ENCODE results near the gene MAPK1IP1L. TPM values are rescaled to one million over a fixed set of nuclear protein-coding genes. Genes with fewer than 3 reads are reported as not detected.
"Not testable (repeated sequence)": the region's sequence is repeated elsewhere in the genome, so short reads cannot be mapped to it uniquely, and the experiment has no call there.

The MAPK1IP1L gene
- total RNA-seq (10 to 100 TPM; 29.0 to 39.7 TPM), polyA plus RNA-seq (ENCODE audit: insufficient read length in 2 of 2) (100 to 1,000 TPM in 1 of 2 donors, 10 to 100 TPM in 1; 89.7 to 101 TPM)
- long read RNA-seq, donor 1, partial matches to known transcripts, result 85 of 108 reads
- long read RNA-seq, donor 1, other reads (novel, unspliced or antisense), result 21 of 108 reads
- long read RNA-seq, donor 2, partial matches to known transcripts, result 32 of 71 reads
- long read RNA-seq, donor 2, other reads (novel, unspliced or antisense), result 35 of 71 reads
- long read RNA-seq, donor 3, partial matches to known transcripts, result 82 of 90 reads
- long read RNA-seq, donor 3, other reads (novel, unspliced or antisense), result 7 of 90 reads
- long read RNA-seq, donor 4, partial matches to known transcripts, result 56 of 90 reads
- long read RNA-seq, donor 4, other reads (novel, unspliced or antisense), result 30 of 90 reads

DNA sequence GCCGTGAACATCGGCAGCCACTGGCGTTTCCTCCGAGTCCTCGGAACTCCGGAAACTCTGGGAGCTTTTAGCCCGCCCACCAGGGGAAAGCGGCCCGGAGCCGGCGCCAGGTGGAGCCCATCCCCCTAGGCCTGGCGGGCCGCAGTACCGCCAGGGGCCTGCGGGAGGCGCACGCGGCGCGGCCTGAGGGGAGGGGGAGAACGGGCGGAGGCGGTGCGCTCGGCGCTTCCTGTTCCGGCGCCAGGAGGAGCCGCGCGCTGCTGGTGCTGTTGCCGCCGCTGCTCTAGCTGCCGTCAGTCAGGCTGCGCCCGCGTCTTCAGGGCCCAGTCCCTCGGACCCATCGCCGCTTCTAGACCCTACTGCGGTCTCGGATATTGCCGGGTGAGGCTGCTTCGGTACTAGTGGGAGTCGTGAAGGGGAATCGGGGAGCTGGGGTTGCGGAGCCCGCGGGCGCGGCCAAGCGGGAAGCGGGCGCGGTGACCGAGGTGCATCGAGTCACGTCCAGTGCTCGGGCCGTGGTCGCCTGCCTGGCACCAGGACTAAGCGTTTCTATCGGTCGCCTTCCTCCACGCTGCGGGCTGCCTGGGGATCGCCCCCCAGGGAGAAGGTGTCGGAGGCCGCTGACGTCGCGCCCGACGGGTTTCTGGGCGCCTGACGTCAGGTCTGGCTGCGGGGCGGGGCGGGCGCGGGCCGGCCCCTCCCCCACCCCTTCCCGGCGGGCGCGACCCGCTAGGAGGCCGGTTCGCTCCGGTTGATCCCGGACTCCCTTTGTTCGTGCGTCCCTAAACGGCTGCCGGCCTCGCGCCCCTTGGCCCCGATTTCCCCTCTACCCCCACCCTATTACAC is at the start of gene MAPK1IP1L:
TSS of gene MAPK1IP1L (plus strand) at position 225 of the 846 bp plus-strand sequence. CDS start 10,037 bp downstream, outside the sequence.
- WGBS (ENCODE audit: insufficient coverage), result under 1% methylated on average over 82 of the region's 98 CpGs
- peak within 1 kb of the TSS; percentile 98 for H3K27ac ChIP-seq (ENCODE audit: low read depth, low read length)
- H3K4me1 ChIP-seq (ENCODE audit: control insufficient read depth, insufficient read depth, low read length), result peaks cover 9% of the 10 kb centered on the region
- H3K27me3 ChIP-seq (ENCODE audit: control insufficient read depth, insufficient read depth, low read length), result no peaks in the 10 kb centered on the region
- DNase-seq (ENCODE audit: low read depth in 4 of 6, low spot score in 6 of 6), result peak; percentile 85 to 97 (median 88)
- no peaks in the 10 kb centered on the region for H3K9me3 ChIP-seq (ENCODE audit: control insufficient read depth, insufficient read depth, low read length)
- H3K4me3 ChIP-seq (ENCODE audit: low read depth, low read length), result peak within 1 kb of the TSS; percentile 83
- H3K36me3 ChIP-seq (ENCODE audit: control insufficient read depth, insufficient read depth, low read length), result peaks cover 7% of the 10 kb centered on the region

DNA sequence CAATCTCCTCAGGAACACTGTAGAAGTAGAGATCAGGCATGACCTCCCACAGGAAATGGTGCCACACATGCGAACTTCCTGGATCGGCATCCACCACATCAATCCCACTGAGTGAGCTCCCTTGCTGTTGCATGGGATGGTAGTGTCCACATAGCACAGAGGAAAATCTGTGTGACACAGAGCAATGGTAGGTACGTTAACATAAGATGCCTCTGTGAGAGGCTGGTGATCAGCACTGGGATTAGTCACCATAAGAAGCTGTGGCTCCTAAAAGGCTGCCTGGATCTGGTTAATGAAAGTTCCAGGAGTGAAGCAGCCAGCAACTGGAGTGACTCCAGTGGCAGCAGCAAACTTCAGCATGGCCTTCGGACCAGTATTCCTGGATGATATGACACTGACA is 46.4 kb upstream of the MAPK1IP1L start:
- no peak for DNase-seq (ENCODE audit: low read depth in 4 of 6, low spot score in 6 of 6)
- WGBS (ENCODE audit: insufficient coverage), result 94% methylated on average over 2 of the region's 4 CpGs
- no peaks in the 10 kb centered on the region for H3K27me3 ChIP-seq (ENCODE audit: control insufficient read depth, insufficient read depth, low read length)

DNA sequence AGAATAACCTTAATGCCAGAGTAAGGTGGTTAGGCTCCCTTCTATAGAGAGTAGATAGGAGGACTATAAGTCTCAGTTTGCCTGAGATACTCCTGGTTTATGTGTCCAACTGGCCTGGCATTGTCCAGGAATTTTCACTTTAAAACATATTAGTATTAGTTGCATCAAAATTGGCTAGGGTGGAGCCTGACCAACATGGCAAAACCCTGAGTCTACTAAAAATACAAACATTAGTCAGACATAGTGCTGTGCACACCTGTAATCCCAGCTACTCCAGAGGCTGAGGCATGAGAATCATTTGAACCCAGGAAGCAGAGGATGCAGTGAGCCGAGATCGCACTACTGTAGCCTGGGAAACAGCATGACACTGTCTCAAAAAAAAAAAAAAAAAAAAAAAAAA is 36.4 kb upstream of the MAPK1IP1L start:
- Histone ChIP-seq H3K27ac (ENCODE audit: low read depth, low read length) (no peak overlapping the region), H3K27me3 (ENCODE audit: control insufficient read depth, insufficient read depth, low read length) (no peaks in the 10 kb centered on the region), H3K9me3 (ENCODE audit: control insufficient read depth, insufficient read depth, low read length) (no peaks in the 10 kb centered on the region), H3K4me3 (ENCODE audit: low read depth, low read length) (no peak overlapping the region), H3K36me3 (ENCODE audit: control insufficient read depth, insufficient read depth, low read length) (no peaks in the 10 kb centered on the region), H3K4me1 (ENCODE audit: control insufficient read depth, insufficient read depth, low read length) (no peaks in the 10 kb centered on the region)
- no CpG with 5 or more reads among the region's 2 CpGs for WGBS (ENCODE audit: insufficient coverage)
- no peak for DNase-seq (ENCODE audit: low read depth in 4 of 6, low spot score in 6 of 6)

More for the DNA sequence above, 46.4 kb upstream of the MAPK1IP1L start:
- Histone ChIP-seq H3K36me3 (ENCODE audit: control insufficient read depth, insufficient read depth, low read length) (peaks cover 10% of the 10 kb centered on the region), H3K4me3 (ENCODE audit: low read depth, low read length) (no peak overlapping the region), H3K9me3 (ENCODE audit: control insufficient read depth, insufficient read depth, low read length) (no peaks in the 10 kb centered on the region), H3K27ac (ENCODE audit: low read depth, low read length) (no peak overlapping the region), H3K4me1 (ENCODE audit: control insufficient read depth, insufficient read depth, low read length) (no peaks in the 10 kb centered on the region)

DNA sequence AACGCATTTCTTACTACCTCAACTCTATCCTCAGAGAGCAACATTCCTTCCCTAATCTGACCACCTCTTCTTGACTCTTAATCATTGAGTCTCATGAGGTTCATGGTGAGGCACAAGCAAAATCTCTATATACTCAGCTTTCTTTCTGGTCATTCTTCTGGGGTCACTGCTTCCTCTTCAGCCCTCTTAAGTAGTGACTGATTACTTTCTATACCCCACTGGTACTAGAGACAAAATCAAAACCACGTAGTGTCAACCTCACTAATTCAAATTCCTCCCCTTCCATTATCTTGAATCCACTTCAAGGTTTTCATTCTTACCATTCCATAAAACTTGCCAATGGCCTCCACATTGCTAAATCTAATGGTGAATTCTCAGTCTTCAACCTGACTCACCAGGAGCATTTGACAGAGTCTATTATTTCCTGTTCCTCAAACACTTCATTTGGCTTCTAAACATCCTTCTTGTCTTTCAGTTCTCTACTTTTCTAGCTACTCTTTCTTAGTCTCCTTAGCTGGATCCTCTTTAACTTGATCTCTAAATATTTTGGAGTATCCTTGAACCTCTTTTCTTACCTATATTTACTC is 31.4 kb upstream of the MAPK1IP1L start:
- Histone ChIP-seq H3K4me3 (ENCODE audit: low read depth, low read length) (no peak overlapping the region), H3K36me3 (ENCODE audit: control insufficient read depth, insufficient read depth, low read length) (no peaks in the 10 kb centered on the region), H3K27ac (ENCODE audit: low read depth, low read length) (no peak overlapping the region), H3K9me3 (ENCODE audit: control insufficient read depth, insufficient read depth, low read length) (no peaks in the 10 kb centered on the region), H3K27me3 (ENCODE audit: control insufficient read depth, insufficient read depth, low read length) (no peaks in the 10 kb centered on the region), H3K4me1 (ENCODE audit: control insufficient read depth, insufficient read depth, low read length) (no peaks in the 10 kb centered on the region)
- WGBS (ENCODE audit: insufficient coverage), result 97% methylated on average over 2 of the region's 2 CpGs
- no peak for DNase-seq (ENCODE audit: low read depth in 4 of 6, low spot score in 6 of 6)

DNA sequence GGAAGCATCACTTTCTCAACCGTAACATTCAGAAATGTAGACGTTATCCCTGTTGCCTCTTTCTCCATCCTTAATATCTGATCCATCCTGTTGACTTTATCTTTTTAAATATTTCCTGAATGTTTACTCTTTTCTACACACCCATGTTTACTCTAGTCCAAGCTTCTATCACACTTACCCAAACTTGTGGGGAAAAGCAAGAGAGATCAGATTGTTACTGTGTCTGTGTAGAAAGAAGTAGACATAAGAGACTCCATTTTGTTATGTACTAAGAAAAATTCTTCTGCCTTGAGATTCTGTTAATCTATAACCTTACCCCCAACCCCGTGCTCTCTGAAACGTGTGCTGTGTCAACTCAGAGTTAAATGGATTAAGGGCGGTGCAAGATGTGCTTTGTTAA is 27.1 kb upstream of the MAPK1IP1L start:
- H3K36me3 ChIP-seq (ENCODE audit: control insufficient read depth, insufficient read depth, low read length); DNase-seq (ENCODE audit: low read depth in 4 of 6, low spot score in 6 of 6); H3K27me3 ChIP-seq (ENCODE audit: control insufficient read depth, insufficient read depth, low read length); H3K4me1 ChIP-seq (ENCODE audit: control insufficient read depth, insufficient read depth, low read length); H3K9me3 ChIP-seq (ENCODE audit: control insufficient read depth, insufficient read depth, low read length); H3K27ac ChIP-seq (ENCODE audit: low read depth, low read length); H3K4me3 ChIP-seq (ENCODE audit: low read depth, low read length): not testable (repeated sequence)
- 100% methylated on average over 2 of the region's 5 CpGs for WGBS (ENCODE audit: insufficient coverage)

DNA sequence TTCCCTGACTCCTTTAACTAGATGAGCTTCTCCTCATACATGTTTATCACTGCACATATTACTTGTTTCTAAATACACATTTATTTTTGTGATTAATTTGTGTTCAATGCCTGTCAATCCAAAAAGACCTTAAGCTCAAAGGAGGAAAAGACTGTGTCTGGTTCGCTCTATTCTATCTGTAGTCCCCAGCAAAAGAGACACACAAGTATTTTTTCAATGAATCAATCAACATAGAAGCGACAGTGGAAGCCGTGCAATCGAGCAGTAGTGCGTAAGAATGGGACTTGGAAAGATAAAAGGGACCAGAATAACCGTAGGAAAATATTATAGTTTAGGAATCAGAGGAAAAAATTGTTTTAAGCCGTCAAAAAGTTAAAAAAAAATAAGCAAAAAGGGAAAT is 25.5 kb upstream of the MAPK1IP1L start:
- Histone ChIP-seq H3K27ac (ENCODE audit: low read depth, low read length) (no peak overlapping the region), H3K9me3 (ENCODE audit: control insufficient read depth, insufficient read depth, low read length) (no peaks in the 10 kb centered on the region), H3K4me3 (ENCODE audit: low read depth, low read length) (peak overlapping the region; percentile 89), H3K36me3 (ENCODE audit: control insufficient read depth, insufficient read depth, low read length) (no peaks in the 10 kb centered on the region), H3K27me3 (ENCODE audit: control insufficient read depth, insufficient read depth, low read length) (no peaks in the 10 kb centered on the region), H3K4me1 (ENCODE audit: control insufficient read depth, insufficient read depth, low read length) (no peaks in the 10 kb centered on the region)
- DNase-seq (ENCODE audit: low read depth in 4 of 6, low spot score in 6 of 6), result peak in 1 of 6 donors; percentile 1
- 3% methylated on average over 6 of the region's 7 CpGs for WGBS (ENCODE audit: insufficient coverage)

DNA sequence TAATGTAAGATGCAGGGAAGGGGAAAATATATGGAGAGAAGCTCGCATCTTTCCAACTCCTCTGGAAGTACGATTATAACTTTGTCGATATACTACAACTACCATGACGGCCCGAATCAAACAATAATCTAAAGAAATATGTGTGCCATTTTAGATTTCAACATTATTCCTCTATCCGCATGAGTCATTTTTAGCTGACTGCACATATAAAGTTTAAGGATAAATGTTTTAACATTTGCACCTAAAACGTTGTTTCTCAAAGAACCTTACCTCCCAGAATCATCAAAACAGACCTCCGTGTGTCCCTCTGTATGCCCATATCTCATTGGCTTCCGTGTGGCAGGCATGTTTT is 25.0 kb upstream of the MAPK1IP1L start:
- no CpG with 5 or more reads among the region's 9 CpGs for WGBS (ENCODE audit: insufficient coverage)
- H3K27ac ChIP-seq (ENCODE audit: low read depth, low read length), result peak overlapping the region; percentile 88

DNA sequence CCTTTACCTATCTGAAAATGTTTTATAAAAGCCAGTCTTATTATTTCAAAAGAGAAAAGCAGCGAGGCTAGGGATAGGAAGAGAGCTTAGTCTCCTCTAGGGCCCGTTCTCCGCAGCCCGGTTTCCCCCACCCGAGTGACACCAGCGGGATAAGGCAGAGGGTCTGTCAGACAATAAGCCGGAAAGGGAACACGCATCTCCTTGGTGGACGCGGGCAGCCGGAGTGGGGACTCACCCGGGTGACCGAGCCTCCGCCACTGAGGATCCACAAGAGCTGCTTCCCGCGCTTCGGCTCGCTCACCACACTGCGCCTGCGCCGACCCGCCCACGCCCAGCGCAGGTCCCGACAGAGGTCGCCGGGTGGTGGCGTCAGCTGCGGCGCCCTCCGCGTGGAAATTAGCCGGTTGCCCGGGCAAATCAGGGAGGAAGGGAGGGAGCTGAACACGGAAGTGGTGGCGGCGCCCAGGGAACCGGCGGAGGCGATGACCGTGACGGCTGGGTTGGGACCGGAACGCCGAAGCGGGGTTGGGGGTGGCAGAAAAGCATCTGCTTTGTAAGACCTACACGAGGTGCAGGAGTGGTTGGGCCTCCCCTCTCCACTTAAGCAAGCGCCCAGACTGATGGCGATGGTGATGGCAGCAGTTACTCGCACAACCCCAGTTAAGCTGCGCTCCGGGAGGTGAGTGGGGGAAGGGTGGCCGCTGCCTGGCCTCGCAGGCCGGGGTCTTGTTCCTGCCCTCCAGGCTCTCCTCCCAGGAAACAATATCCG is 24.5 kb upstream of the MAPK1IP1L start, which contains the start of the genes SOCS4 and WDHD1:
TSS of gene SOCS4 (plus strand) at position 444 of the 769 bp plus-strand sequence. CDS start 15,806 bp downstream, outside the sequence.
TSS of gene WDHD1 (minus strand) at position 307 of the 769 bp plus-strand sequence. CDS start 312 bp downstream, outside the sequence.
- Histone ChIP-seq H3K27ac (ENCODE audit: low read depth, low read length) (peak within 1 kb of the TSS; percentile 88), H3K4me3 (ENCODE audit: low read depth, low read length) (peak within 1 kb of the TSS; percentile 89), H3K4me1 (ENCODE audit: control insufficient read depth, insufficient read depth, low read length) (no peaks in the 10 kb centered on the region), H3K9me3 (ENCODE audit: control insufficient read depth, insufficient read depth, low read length) (no peaks in the 10 kb centered on the region), H3K36me3 (ENCODE audit: control insufficient read depth, insufficient read depth, low read length) (no peaks in the 10 kb centered on the region), H3K27me3 (ENCODE audit: control insufficient read depth, insufficient read depth, low read length) (no peaks in the 10 kb centered on the region)
- DNase-seq (ENCODE audit: low read depth in 4 of 6, low spot score in 6 of 6), result peak; percentile 83 to 98 (median 90)
- 0% methylated on average over 56 of the region's 56 CpGs for WGBS (ENCODE audit: insufficient coverage)

More for the DNA sequence above, 25.0 kb upstream of the MAPK1IP1L start:
- Histone ChIP-seq H3K9me3 (ENCODE audit: control insufficient read depth, insufficient read depth, low read length) (no peaks in the 10 kb centered on the region), H3K27me3 (ENCODE audit: control insufficient read depth, insufficient read depth, low read length) (no peaks in the 10 kb centered on the region), H3K4me3 (ENCODE audit: low read depth, low read length) (peak overlapping the region; percentile 89), H3K4me1 (ENCODE audit: control insufficient read depth, insufficient read depth, low read length) (no peaks in the 10 kb centered on the region), H3K36me3 (ENCODE audit: control insufficient read depth, insufficient read depth, low read length) (no peaks in the 10 kb centered on the region)
- no peak for DNase-seq (ENCODE audit: low read depth in 4 of 6, low spot score in 6 of 6)

DNA sequence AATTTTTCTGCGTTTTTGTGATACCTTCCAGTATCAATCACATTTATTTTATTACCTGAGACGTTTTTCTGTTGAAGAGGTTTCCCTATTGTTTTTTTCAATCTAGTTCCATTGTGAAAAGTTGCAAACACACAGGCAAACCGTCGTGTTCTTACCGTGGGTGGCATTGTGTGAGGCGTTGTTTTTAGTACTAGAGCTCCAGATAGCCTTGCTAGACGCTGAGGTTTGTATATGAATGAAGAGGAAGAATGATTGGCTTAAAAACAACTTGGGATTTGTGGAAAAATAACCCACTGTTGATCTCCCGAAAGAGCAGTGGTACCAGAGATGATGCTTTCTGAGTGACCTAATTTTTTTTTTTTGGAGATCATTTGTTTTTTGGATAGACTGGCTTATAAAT is 23.4 kb upstream of the MAPK1IP1L start:
- no peaks in the 10 kb centered on the region for H3K27me3 ChIP-seq (ENCODE audit: control insufficient read depth, insufficient read depth, low read length)
- DNase-seq (ENCODE audit: low read depth in 4 of 6, low spot score in 6 of 6), result peak in 2 of 6 donors; percentile 17 to 37
- H3K9me3 ChIP-seq (ENCODE audit: control insufficient read depth, insufficient read depth, low read length), result no peaks in the 10 kb centered on the region
- no peaks in the 10 kb centered on the region for H3K36me3 ChIP-seq (ENCODE audit: control insufficient read depth, insufficient read depth, low read length)
- H3K27ac ChIP-seq (ENCODE audit: low read depth, low read length), result no peak overlapping the region
- peak overlapping the region; percentile 89 for H3K4me3 ChIP-seq (ENCODE audit: low read depth, low read length)
- 0% methylated on average over 5 of the region's 8 CpGs for WGBS (ENCODE audit: insufficient coverage)
- H3K4me1 ChIP-seq (ENCODE audit: control insufficient read depth, insufficient read depth, low read length), result no peaks in the 10 kb centered on the region
